Measurements from ENCODE around the gene TMEM108. TPM values are rescaled to one million over a fixed set of nuclear protein-coding genes. Genes with fewer than 3 reads are reported as not detected.

Gene TMEM108
- polyA plus RNA-seq, 1 donor (not counting 4 experiments of a cell fraction or from before 2014, with no cell fraction given), result not detected

DNA sequence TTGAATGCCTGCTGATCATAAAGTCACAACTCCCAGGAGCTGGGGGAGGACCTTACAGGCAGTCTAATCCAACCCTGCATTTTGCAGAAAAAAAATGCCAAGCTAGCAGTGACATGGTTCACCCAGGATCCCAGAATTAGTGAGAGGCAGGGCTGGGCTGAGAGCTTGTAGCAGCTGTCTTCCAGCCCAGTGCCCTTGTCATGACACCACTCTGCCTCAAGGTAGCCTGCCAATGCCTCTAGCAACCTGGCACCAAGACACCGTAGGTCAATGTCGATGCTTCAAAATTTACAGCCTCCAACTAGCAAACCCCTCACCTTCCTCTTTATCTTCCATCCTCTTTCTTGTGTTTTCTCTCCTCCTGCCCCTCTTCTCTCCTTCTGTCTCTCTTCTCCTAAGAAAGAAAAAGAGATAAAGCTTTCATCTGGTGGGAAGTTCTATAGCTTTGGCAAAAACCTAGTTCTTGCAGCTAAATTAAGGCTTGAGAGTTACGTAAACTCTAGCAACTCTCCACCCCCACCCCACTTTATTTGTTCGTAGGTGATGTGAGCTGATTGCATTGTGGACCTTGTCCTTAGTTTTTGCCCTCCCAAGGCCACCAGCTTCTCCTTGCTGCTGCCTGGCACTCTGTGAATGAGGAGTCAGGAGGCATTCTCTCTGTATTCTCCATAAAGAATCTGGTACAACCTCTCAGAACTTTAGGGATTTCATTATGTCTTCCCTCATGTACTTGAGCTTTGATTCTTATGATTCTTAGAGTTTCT is 343.3 kb downstream of the TMEM108 start:
- no peaks in the 10 kb centered on the region for H4K20me1 ChIP-seq (ENCODE audit: control insufficient read depth, extremely low read depth, insufficient read depth, low read length)
- H3K79me2 ChIP-seq (ENCODE audit: control insufficient read depth, insufficient read depth, low read length), result no peaks in the 10 kb centered on the region
- peaks cover 20% of the 10 kb centered on the region for H3K4me1 ChIP-seq (ENCODE audit: control insufficient read depth, extremely low read depth, insufficient read depth, low read length)
- no peak overlapping the region for H3K27ac ChIP-seq (ENCODE audit: control insufficient read depth, insufficient read depth, low read length)
- peaks cover 18% of the 10 kb centered on the region for H3K27me3 ChIP-seq (ENCODE audit: control insufficient read depth, extremely low read depth, insufficient read depth, low read length)
- dilution Hi-C loops (cut with MboI; ENCODE audit: extremely low pct_ligation_motif_present, low sequenced_read_pairs), result no loop called here
- no peaks in the 10 kb centered on the region for H3K9me3 ChIP-seq (ENCODE audit: control insufficient read depth, low read depth, low read length)
- TF ChIP-seq EZH2 (IDR thresholded peaks at IDR 0.05; ENCODE audit: low read length) (no peak), CTCF (optimal IDR thresholded peaks at IDR 0.05 in 1 of 3, IDR thresholded peaks at IDR 0.05 in 1 of 3, conservative IDR thresholded peaks at IDR 0.05 in 1 of 3; ENCODE audit: extremely low read depth in 1 of 3, insufficient read depth in 2 of 3, low read length in 3 of 3) (no peak)
- H3K4me3 ChIP-seq (ENCODE audit: control insufficient read depth in 2 of 3, extremely low read depth in 1 of 3, insufficient read depth in 2 of 3, low read depth in 1 of 3, low read length in 3 of 3), result no peak overlapping the region
- H3K36me3 ChIP-seq (ENCODE audit: control insufficient read depth in 2 of 2, extremely low read depth in 1 of 2, insufficient read depth in 2 of 2, low read length in 2 of 2), result no peaks in the 10 kb centered on the region
- H3K9ac ChIP-seq (ENCODE audit: control insufficient read depth, extremely low read depth, insufficient read depth, low read length), result no peak overlapping the region
- no peaks in the 10 kb centered on the region for H3K9me1 ChIP-seq (ENCODE audit: control insufficient read depth, extremely low read depth, insufficient read depth, low read length)
- no peak for DNase-seq (ENCODE audit: low read depth, low spot score)
- no peak overlapping the region for H3K4me2 ChIP-seq (ENCODE audit: control insufficient read depth, extremely low read depth, insufficient read depth, low read depth, low read length)
- H2AFZ ChIP-seq (ENCODE audit: control insufficient read depth, low read length), result no peak overlapping the region
- FAIRE-seq, result no peak

GRCh38 chr3:133383175-133383574 is 345.0 kb downstream of the TMEM108 start:
- H3K27ac ChIP-seq (ENCODE audit: control insufficient read depth, insufficient read depth, low read length), result no peak overlapping the region
- H2AFZ ChIP-seq (ENCODE audit: control insufficient read depth, low read length), result no peak overlapping the region
- H3K79me2 ChIP-seq (ENCODE audit: control insufficient read depth, insufficient read depth, low read length), result no peaks in the 10 kb centered on the region
- H3K4me2 ChIP-seq (ENCODE audit: control insufficient read depth, extremely low read depth, insufficient read depth, low read depth, low read length), result no peak overlapping the region
- peaks cover 20% of the 10 kb centered on the region for H3K4me1 ChIP-seq (ENCODE audit: control insufficient read depth, extremely low read depth, insufficient read depth, low read length)
- no peak overlapping the region for H3K4me3 ChIP-seq (ENCODE audit: control insufficient read depth in 2 of 3, extremely low read depth in 1 of 3, insufficient read depth in 2 of 3, low read depth in 1 of 3, low read length in 3 of 3)
- H3K27me3 ChIP-seq (ENCODE audit: control insufficient read depth, extremely low read depth, insufficient read depth, low read length), result peaks cover 18% of the 10 kb centered on the region
- peak; percentile 40 for DNase-seq (ENCODE audit: low read depth, low spot score)
- dilution Hi-C loops (cut with MboI; ENCODE audit: extremely low pct_ligation_motif_present, low sequenced_read_pairs), result no loop called here
- no peaks in the 10 kb centered on the region for H3K9me3 ChIP-seq (ENCODE audit: control insufficient read depth, low read depth, low read length)
- H3K36me3 ChIP-seq (ENCODE audit: control insufficient read depth in 2 of 2, extremely low read depth in 1 of 2, insufficient read depth in 2 of 2, low read length in 2 of 2), result no peaks in the 10 kb centered on the region
- no peak overlapping the region for H3K9ac ChIP-seq (ENCODE audit: control insufficient read depth, extremely low read depth, insufficient read depth, low read length)
- FAIRE-seq, result peak; percentile 92
- TF ChIP-seq EZH2 (IDR thresholded peaks at IDR 0.05; ENCODE audit: low read length) (no peak), CTCF (optimal IDR thresholded peaks at IDR 0.05 in 1 of 3, IDR thresholded peaks at IDR 0.05 in 1 of 3, conservative IDR thresholded peaks at IDR 0.05 in 1 of 3; ENCODE audit: extremely low read depth in 1 of 3, insufficient read depth in 2 of 3, low read length in 3 of 3) (no peak)
- H3K9me1 ChIP-seq (ENCODE audit: control insufficient read depth, extremely low read depth, insufficient read depth, low read length), result no peaks in the 10 kb centered on the region
- H4K20me1 ChIP-seq (ENCODE audit: control insufficient read depth, extremely low read depth, insufficient read depth, low read length), result no peaks in the 10 kb centered on the region

All from keratinocyte (primary cell).